HG03108 (cell line): ENCODE data around the gene PGAM4.
"Not testable (repeated sequence)": the region's sequence is repeated elsewhere in the genome, so short reads cannot be mapped to it uniquely, and the experiment has no call there.

Experiments
- ATAC-seq: cut with Tn5 transposase; IDR thresholded peaks from one replicate; pipeline ENCODE4 v1.9.1; 2021; ENCODE audit warnings: moderate library complexity; ENCODE audit not compliant: unreplicated experiment

Gene PGAM4

GRCh38 chrX:77969538-77969937, at the start of gene PGAM4:
TSS of gene PGAM4 (minus strand) at chrX:77969638. CDS start at chrX:77969638, 0 bp downstream.
- ATAC-seq: no peak

- ATAC-seq: no peak
These were observed 42.4 kb upstream of the PGAM4 start for GRCh38 chrX:78011846-78012245.

GRCh38 chrX:77979870-77980269, 10.4 kb upstream of the PGAM4 start:
- ATAC-seq: no peak

GRCh38 chrX:77977518-77977917, 8.1 kb upstream of the PGAM4 start:
- no peak for ATAC-seq

GRCh38 chrX:77977095-77977494, 7.7 kb upstream of the PGAM4 start:
- no peak for ATAC-seq

GRCh38 chrX:77975755-77976154, 6.3 kb upstream of the PGAM4 start:
- ATAC-seq: no peak

GRCh38 chrX:77967631-77968030, 1.8 kb downstream of the PGAM4 start:
- ATAC-seq: no peak

GRCh38 chrX:77966361-77966760, 3.1 kb downstream of the PGAM4 start:
- no peak for ATAC-seq

GRCh38 chrX:77962068-77962902, 7.2 kb downstream of the PGAM4 start:
- ATAC-seq: no peak

GRCh38 chrX:77961063-77961462, 8.4 kb downstream of the PGAM4 start:
- ATAC-seq: no peak

- no peak for ATAC-seq
These were observed 8.9 kb downstream of the PGAM4 start for GRCh38 chrX:77960567-77960966.

GRCh38 chrX:77953708-77954107, 15.7 kb downstream of the PGAM4 start:
- no peak for ATAC-seq

GRCh38 chrX:77953302-77953701, 16.1 kb downstream of the PGAM4 start:
- ATAC-seq: no peak

- no peak for ATAC-seq
These were observed 17.3 kb downstream of the PGAM4 start for GRCh38 chrX:77952173-77952572.

GRCh38 chrX:77949840-77950239, 19.6 kb downstream of the PGAM4 start:
- ATAC-seq: no peak

- ATAC-seq: no peak
These were observed 22.9 kb downstream of the PGAM4 start for GRCh38 chrX:77946571-77946970.

- ATAC-seq: no peak
These were observed 23.4 kb downstream of the PGAM4 start for GRCh38 chrX:77945910-77946545.

- ATAC-seq: not testable (repeated sequence)
These were observed 24.4 kb downstream of the PGAM4 start for GRCh38 chrX:77945031-77945430.

GRCh38 chrX:77938083-77938680, 31.3 kb downstream of the PGAM4 start:
- no peak for ATAC-seq

- ATAC-seq: no peak
These were observed 32.1 kb downstream of the PGAM4 start for GRCh38 chrX:77937291-77937690.

GRCh38 chrX:77936299-77936698, 33.1 kb downstream of the PGAM4 start:
- ATAC-seq: no peak

- no peak for ATAC-seq
These were observed 33.6 kb downstream of the PGAM4 start for GRCh38 chrX:77935886-77936285.
